Measurements from ENCODE around the gene GPSM1. TPM values are rescaled to one million over a fixed set of nuclear protein-coding genes. Genes with fewer than 3 reads are reported as not detected.

GPSM1 gene
- total and polyA plus RNA-seq, 7 donors = 0.34 to 2.3 (median 1.3) TPM

DNA sequence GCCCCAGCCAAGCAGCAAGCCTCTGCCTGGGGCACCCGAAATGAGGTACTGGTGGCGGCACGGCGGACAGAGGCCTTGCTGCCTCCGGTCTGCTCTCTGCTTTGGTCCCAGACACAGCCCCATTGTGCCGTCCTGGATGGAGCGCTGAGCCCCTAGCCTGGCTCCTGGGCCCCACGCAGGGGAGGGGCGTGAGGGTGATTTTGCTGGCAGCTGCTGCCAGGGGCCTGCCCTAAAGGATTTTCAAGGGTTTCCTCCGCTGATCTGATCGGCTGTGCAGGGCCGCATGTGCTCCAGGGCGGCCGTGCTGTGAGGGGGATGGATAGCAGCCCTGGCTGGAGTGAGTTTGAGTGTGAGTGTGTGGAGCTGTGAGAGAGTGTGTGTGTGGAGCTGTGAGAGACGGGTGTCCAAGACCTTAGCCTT is 1.3 kb downstream of the GPSM1 start:
- TF ChIP-seq, protein P1, sequence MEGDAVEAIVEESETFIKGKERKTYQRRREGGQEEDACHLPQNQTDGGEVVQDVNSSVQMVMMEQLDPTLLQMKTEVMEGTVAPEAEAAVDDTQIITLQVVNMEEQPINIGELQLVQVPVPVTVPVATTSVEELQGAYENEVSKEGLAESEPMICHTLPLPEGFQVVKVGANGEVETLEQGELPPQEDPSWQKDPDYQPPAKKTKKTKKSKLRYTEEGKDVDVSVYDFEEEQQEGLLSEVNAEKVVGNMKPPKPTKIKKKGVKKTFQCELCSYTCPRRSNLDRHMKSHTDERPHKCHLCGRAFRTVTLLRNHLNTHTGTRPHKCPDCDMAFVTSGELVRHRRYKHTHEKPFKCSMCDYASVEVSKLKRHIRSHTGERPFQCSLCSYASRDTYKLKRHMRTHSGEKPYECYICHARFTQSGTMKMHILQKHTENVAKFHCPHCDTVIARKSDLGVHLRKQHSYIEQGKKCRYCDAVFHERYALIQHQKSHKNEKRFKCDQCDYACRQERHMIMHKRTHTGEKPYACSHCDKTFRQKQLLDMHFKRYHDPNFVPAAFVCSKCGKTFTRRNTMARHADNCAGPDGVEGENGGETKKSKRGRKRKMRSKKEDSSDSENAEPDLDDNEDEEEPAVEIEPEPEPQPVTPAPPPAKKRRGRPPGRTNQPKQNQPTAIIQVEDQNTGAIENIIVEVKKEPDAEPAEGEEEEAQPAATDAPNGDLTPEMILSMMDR (IDR thresholded peaks at IDR 0.05) = no peak
- no peaks in the 10 kb centered on the region for H3K36me3 ChIP-seq (ENCODE audit: insufficient read depth in 1 of 2, low read depth in 1 of 2)
- H3K4me3 ChIP-seq = peak overlapping the region; percentile 63
- ATAC-seq (no peak), DNase-seq (no peak)
- H3K9me3 ChIP-seq = no peaks in the 10 kb centered on the region
- peaks cover 5% of the 10 kb centered on the region for H3K4me1 ChIP-seq
- 33 to 53% (median 38%) methylated on average over 15 of the region's 15 CpGs for WGBS, 3 donors
- H3K27ac ChIP-seq = no peak overlapping the region
- peaks cover 0 to 38% (median 3%) of the 10 kb centered on the region in 3 donors for H3K27me3 ChIP-seq (ENCODE audit: insufficient read depth in 3 of 3, low read length in 2 of 3)
- intact Hi-C loops (cut with DNase I) = no loop called here

DNA sequence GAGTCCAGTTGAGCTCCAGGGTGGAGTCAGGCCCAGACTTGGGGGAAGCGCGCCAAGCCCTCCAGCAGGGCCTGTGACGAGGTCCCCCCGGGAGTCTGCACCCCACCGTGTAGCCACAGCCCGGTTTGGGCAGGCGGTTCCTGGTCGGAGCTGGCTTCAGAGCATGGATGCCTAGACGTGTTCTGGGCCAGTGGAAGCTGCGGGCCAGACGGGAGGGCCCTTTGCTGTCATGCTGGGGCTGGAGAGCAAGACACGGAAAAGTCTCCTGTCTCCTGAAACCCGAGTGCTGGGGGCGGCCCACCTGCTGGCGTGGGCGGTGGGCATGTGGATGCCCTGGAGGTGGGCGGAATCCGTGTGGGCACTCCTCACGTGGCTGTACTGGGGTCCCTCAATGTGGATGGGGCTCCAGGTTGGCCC is 1.9 kb downstream of the GPSM1 start:
- TF ChIP-seq, protein P1 (IDR thresholded peaks at IDR 0.05) = no peak
- Histone ChIP-seq H3K27me3 (ENCODE audit: insufficient read depth in 3 of 3, low read length in 2 of 3) (peaks cover 0 to 38% (median 3%) of the 10 kb centered on the region in 3 donors), H3K27ac (no peak overlapping the region), H3K9me3 (no peaks in the 10 kb centered on the region), H3K36me3 (ENCODE audit: insufficient read depth in 1 of 2, low read depth in 1 of 2) (no peaks in the 10 kb centered on the region), H3K4me3 (no peak overlapping the region), H3K4me1 (peaks cover 5% of the 10 kb centered on the region)
- WGBS, 3 donors = 64 to 76% (median 67%) methylated on average over 18 to 19 of the region's 19 CpGs
- intact Hi-C loops (cut with DNase I) = no loop called here
- DNase-seq (no peak), ATAC-seq (no peak)

DNA sequence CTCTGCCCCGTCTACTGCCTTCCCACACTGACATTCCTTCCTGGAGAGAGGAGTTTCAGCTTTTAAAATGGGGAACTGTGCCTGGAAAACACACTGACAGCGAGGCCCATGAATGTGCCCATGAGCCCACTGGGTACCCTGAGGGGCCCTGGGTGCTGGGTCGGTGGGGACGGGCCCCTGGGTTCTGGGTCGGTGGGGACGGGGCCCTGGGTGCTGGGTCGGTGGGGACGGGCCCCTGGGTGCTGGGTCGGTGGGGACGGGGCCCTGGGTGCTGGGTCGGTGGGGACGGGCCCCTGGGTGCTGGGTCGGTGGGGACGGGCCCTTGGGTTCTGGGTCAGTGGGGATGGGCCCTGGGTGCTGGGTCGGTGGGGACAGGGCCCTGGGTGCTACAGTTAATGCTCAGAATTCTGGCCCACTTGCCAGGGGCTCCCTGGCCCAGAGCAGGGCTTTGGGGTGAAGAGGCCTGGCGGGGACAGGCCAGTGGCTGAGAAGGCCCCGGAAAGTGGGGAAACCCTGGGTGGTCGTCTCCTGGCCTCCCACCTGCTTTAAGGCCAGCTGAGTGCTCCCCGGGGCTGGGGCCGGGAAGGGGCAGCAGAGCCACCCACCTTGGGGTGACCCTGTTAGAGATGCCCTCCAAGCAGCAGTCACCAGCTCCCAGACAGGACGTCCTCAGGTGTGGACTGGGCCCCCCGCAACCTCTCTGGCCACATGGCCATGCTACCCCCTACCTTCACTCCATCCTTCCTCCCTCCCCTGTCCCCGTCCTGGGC is 2.5 kb downstream of the GPSM1 start:
- 85 to 91% (median 90%) methylated on average over 20 to 23 of the region's 23 CpGs for WGBS, 3 donors
- Histone ChIP-seq H3K4me3 (no peak overlapping the region), H3K4me1 (peaks cover 5% of the 10 kb centered on the region), H3K9me3 (no peaks in the 10 kb centered on the region), H3K27ac (no peak overlapping the region), H3K27me3 (ENCODE audit: insufficient read depth in 3 of 3, low read length in 2 of 3) (peaks cover 0 to 38% (median 3%) of the 10 kb centered on the region in 3 donors), H3K36me3 (ENCODE audit: insufficient read depth in 1 of 2, low read depth in 1 of 2) (no peaks in the 10 kb centered on the region)
- ATAC-seq (no peak), DNase-seq (no peak)
- TF ChIP-seq, protein P1 (IDR thresholded peaks at IDR 0.05) = no peak
- intact Hi-C loops (cut with DNase I) = loop anchor here in 1 of 2 donors (10.0 kb wide), 1 partner anchor 305 kb away; no protein-coding TSS in a partner anchor

DNA sequence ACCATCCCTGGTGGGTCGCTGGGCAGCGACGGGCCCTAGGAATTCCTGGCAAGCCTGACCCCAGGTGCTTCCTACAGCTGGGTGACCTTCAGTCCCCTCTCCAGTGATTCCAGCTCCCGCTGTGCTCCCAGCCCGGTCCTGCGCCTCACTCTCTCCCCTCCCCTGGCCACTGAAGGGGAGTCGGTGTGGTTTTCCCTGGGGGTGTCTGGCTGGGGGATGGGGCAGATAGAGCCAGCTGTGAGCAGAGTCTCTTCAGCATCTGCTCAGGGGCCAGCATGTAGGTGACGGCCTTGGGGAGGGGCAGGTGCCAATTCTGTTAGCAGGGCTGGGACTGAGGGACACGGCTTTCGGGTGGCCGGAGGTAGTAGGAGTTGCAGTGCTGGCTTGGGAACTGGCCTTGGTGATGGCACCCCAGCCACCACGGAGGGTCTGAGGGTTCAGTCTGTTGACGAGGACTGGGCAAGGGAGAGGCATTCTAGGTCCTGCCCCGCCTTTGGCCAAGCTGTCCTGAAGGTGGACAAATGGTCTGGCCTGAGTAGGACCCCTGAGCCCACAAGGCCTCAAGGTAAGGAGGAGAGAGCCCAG is 3.2 kb downstream of the GPSM1 start:
- intact Hi-C loops (cut with DNase I) = loop anchor here in 1 of 2 donors (10.0 kb wide), 1 partner anchor 304 kb away; no protein-coding TSS in a partner anchor
- H3K4me3 ChIP-seq = no peak overlapping the region
- peaks cover 0 to 31% (median 3%) of the 10 kb centered on the region in 3 donors for H3K27me3 ChIP-seq (ENCODE audit: insufficient read depth in 3 of 3, low read length in 2 of 3)
- ATAC-seq = no peak
- TF ChIP-seq, protein P1 (IDR thresholded peaks at IDR 0.05) = no peak
- peaks cover 5% of the 10 kb centered on the region for H3K4me1 ChIP-seq
- WGBS, 3 donors = 73 to 86% (median 79%) methylated on average over 12 to 14 of the region's 14 CpGs
- DNase-seq = no peak
- no peaks in the 10 kb centered on the region for H3K9me3 ChIP-seq
- no peak overlapping the region for H3K27ac ChIP-seq
- H3K36me3 ChIP-seq (ENCODE audit: insufficient read depth in 1 of 2, low read depth in 1 of 2) = no peaks in the 10 kb centered on the region
